GM03348 (cell line): ENCODE data around the gene C1QTNF3.
"Not testable (repeated sequence)": the region's sequence is repeated elsewhere in the genome, so short reads cannot be mapped to it uniquely, and the experiment has no call there.

Experiments
- DNase-seq: peaks from one replicate; pipeline ENCODE4 v3.0.0; 2012; ENCODE audit warnings: low spot score

C1QTNF3 gene

DNA sequence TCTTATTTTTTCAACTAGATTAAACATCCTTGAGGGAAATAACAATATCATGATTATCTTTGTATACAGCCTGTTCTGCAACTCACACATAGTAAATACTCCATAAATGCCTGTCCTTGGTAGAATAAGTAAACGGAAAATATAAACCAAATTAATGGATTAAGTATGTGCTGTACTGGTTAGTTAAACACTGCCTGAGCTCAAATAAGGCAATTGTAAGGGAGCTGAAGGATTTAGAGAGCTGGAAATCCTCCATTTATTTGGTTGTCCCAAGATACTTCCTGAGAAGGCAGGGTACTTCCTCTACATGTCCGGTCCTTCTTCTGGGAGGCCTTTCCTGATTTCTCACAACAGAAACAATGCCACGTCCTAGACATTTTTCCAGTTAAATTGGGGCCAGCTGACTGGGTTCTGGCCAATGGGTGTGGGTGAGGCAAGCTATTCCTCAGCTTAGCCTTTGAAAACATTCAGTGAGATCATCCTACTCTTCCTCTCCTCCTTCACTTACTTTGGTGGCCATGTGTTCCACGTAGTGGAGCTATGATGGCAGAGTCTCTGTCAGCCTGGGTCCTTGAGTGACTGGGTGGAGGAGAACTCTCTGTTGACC, 8.5 kb upstream of the C1QTNF3 start:
- no peak for DNase-seq

GRCh38 chr5:34047774-34048572, 5.0 kb upstream of the C1QTNF3 start:
- no peak for DNase-seq

GRCh38 chr5:34047143-34047542, 4.1 kb upstream of the C1QTNF3 start:
- DNase-seq, result no peak

- peak; percentile 53 for DNase-seq
These were observed 3.0 kb upstream of the C1QTNF3 start for GRCh38 chr5:34045996-34046395.

DNA sequence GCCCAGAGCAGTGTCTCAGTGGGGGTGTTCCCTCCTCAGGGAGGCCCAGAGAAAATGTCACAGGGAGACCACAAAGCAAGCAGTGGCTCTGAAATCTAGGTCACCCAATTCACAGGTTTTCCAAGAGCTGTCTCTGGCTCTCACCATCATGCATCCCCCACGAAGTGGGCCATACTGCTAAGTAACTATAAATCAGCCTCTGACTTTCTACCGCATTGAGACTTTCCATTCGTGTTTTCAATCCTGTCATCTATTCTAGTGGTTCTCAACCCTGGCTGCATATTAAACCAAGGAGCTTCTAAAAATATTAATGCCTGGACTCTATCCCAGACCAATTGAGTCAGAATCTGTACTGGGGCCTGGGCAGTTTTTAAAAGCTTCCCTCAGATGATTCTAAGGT, 2.0 kb upstream of the C1QTNF3 start:
- no peak for DNase-seq

- no peak for DNase-seq
These were observed 692 bp downstream of the C1QTNF3 start for GRCh38 chr5:34042321-34042720.

DNA sequence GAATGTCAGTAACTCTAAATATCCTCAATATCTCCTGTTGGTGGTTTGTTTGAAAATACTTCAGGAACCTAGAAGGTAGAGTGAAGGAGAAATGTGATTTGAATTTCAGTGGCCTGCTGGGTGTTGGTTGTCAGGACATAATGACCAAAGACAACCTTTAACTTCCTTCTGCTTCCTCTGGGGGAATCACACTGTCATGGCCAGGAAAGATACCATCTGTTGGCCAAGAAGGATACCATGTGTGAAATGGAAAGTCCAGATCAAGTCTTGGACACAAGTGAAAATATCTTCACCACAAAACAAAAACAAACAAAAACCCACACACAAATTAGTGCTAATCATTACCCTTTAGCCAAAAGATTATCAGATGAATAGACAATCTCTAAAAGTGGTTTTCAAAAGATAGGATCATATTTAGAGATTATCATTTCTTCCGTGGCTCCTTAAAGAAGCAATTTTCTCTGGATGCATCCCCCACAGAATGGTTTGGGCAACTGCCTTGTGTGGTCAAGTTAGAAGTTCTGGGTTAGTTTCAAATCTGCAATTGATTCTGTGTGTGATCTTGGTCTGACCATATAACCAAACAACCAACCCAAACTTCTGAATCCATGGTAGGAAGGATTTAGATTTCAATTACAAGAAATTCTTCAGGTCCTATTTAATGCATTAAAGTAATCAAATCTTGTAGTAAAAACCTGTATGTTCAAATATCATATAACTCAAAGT, 1.6 kb downstream of the C1QTNF3 start:
- no peak for DNase-seq

DNA sequence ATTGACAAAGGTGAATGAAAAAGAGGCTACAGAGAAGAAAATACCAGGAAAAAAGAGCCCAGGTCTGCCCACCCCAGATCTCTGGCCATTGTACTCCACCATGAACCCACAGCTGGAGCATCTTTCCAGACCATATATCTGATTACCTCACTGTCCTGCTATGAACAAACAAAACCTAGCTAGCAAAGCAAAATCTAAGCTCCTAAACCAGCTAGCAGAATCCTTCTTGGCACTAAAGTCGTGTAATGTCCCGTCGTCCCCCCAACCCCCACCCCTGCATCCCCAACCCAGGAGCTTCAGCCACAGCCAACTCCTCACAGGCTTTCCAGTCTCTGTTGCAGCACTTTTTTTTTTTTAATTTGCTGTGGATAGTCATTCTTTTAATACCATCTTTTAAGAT, 2.5 kb downstream of the C1QTNF3 start:
- DNase-seq, result no peak

GRCh38 chr5:34039398-34040157, 3.4 kb downstream of the C1QTNF3 start:
- DNase-seq, result peak; percentile 41

- no peak for DNase-seq
These were observed 4.2 kb downstream of the C1QTNF3 start for GRCh38 chr5:34038838-34039237.

DNA sequence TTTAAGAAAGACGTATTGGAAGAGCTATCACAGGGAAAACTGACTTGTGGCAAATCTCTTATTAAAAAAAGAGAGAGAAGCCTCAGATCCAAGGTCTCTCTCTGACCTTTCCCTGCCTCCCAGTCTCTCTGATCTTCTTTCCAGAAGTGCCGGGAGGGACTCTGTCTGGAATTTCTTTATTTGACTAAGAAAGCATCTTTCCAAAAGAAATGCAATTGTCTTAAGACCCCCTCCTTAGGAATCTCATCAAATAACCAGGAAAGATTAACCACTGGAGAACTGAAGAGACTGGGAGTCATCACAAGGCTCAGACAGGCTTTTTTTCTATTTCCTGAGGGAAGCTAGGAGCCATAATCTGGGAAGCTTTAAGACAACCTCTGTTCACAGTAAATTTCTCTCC, 4.6 kb downstream of the C1QTNF3 start:
- DNase-seq, result no peak

- no peak for DNase-seq
These were observed 5.3 kb downstream of the C1QTNF3 start for GRCh38 chr5:34037726-34038125.

DNA sequence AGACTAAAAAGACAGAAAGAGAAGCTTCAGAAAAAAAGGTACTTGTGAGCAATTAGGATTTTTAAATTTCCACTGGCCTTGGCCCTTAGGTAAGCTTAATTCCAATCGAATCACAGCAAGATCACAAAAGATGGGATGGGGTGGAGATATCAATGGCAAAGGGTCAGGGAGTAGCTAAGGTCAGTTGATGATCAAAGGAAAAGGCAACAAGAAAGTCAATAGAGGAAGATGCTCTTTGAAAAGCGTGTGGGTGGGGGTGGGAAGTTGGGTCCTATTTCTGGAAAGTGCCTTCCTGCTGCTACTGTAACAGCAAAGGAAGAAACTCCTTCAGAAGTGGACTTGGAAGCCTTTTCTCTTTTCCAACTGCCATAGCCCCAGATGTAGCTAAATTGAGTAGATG, 7.3 kb downstream of the C1QTNF3 start:
- DNase-seq, result no peak

DNA sequence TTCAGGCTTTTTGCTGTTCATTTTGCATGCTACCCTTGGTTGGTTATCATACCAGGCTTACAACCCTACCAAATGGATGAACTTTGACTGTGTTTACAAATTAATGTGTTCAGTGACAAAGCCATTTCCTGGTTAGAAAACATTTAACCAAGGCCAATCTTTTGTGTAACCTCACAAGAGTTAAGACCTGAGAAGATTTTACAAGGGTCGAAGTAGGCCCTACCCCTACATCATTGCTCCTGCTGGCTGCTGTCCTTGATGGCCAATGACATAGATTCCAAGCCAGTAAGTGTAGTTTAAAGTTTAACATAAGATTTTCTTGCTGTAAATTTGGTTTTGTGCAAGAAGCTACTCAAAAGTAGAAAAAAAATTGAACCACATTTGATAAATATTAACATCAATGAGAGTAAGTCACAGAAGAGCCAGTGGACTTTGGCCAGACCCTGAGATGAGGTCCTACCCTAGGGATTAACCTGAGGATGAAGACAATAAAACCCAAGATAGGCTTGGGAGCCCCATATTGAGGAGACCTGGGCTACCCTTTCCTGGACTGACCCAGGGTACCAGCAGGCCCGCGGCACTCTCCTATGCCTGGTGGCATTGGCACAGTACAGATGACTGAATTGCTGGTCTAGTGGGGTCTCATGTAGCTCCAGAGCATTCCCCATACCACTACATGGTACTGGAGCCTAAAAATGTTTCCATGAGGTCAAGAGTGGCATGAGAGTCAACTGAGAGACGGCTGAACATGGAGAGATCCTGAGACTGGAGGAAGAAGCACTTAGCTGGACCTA, 8.3 kb downstream of the C1QTNF3 start:
- no peak for DNase-seq

- no peak for DNase-seq
These were observed 11.0 kb downstream of the C1QTNF3 start for GRCh38 chr5:34031966-34032365.

GRCh38 chr5:34031117-34031516, 11.9 kb downstream of the C1QTNF3 start:
- DNase-seq, result no peak

DNA sequence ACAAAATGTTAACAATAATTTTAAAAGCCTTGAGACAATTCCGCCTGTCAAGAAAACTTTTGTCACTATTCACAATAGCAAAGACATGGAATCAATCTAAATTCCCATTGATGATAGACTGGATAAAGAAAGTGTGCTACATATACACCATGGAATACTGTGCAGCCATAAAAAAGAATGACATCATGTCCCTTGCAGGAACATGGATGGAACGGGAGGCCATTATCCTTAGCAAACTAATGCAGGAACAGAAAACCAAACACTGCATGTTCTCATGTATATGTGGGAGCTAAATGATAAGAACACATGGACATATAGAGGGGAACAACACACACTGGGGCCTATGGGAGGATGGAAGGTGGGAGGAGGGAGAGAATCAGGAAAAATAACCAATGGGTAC, 12.4 kb downstream of the C1QTNF3 start:
- not testable (repeated sequence) for DNase-seq

GRCh38 chr5:34030048-34030447, 13.0 kb downstream of the C1QTNF3 start:
- DNase-seq, result no peak

DNA sequence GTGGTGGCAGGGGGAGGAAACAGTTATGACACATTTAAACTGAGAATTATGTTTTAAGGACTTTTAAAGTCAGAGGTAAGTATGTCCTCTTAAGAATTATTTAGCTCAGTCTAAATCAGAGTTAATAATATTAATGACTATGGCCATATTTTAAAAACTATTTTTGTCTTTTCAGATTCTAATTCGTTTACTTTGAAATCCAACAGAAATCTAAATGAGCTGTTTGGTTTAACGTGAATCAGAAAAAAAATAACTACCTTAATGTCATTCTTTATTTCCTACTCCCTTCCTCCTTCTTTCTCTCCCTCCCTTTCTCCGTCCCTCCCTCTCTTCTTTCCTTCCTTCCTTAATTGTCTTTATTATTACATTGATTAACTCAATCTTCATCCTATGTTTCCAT, 14.7 kb downstream of the C1QTNF3 start:
- DNase-seq, result no peak

GRCh38 chr5:34026089-34026761, 16.8 kb downstream of the C1QTNF3 start:
- no peak for DNase-seq

DNA sequence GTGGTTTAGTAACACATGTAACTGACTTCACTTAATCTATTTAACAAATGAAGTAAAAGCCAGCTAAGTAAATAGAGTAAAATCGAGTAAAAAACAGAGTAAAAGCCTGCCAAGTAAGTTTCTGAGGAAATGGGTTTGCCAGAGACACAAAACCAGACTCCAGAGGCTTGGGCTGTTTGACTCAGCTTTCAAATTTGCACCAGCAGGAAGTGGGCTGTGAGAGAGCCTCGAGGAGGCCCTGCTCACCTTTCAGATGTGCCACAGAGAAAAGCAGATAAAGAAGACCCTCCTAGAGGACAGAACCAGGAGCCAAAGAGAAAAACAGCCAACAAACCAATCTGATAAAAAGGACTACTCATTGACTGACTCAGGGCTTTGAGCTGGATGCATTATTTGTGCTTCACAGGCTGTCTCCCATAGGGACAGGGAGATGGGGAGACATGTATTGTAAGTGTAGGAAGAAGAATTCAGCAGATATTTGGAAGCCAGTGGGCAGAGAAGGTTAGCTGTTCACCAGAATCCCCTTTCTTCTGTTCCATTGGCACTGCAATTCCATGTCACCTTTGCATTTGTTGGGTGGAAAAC, 20.8 kb downstream of the C1QTNF3 start:
- DNase-seq, result no peak
